ENCODE data around the gene COX4I1. TPM values are rescaled to one million over a fixed set of nuclear protein-coding genes. Genes with fewer than 3 reads are reported as not detected.

The COX4I1 gene
- total and polyA plus RNA-seq, 9 of the 15 experiments (the other 6 are each of a cell fraction or from before 2014, with no cell fraction given), result 651 to 2,356 (median 1,032) TPM

- 9% methylated on average over 22 of the region's 25 CpGs for WGBS (ENCODE audit: insufficient coverage, low coverage, missing lambda C conversion rate)
- CTCF ChIA-PET (ENCODE audit: low intra/inter-chr PET ratio), result no interaction called here
Observed at GRCh38 chr16:85755929-85756768, 43.3 kb upstream of the COX4I1 start.

More at GRCh38 chr16:85755929-85756768, 43.3 kb upstream of the COX4I1 start:
- H3K27ac ChIP-seq (ENCODE audit: extremely low read depth, low read depth, low read length), result no peak overlapping the region
- peaks cover 34% of the 10 kb centered on the region for H4K20me1 ChIP-seq (replicated peaks; ENCODE audit: control insufficient read depth, insufficient read depth, low read length)
- H3K4me3 ChIP-seq, result no peak overlapping the region
- H3K79me2 ChIP-seq (ENCODE audit: control insufficient read depth, insufficient read depth, low read length), result no peaks in the 10 kb centered on the region
- peaks cover 51 to 90% of the 10 kb centered on the region in 2 experiments for H3K27me3 ChIP-seq (ENCODE audit: control insufficient read depth in 2 of 2, insufficient read depth in 2 of 2, low read length in 2 of 2)
- H3K9ac ChIP-seq (ENCODE audit: insufficient read depth in 1 of 2, low read depth in 2 of 2, low read length in 2 of 2), result no peak overlapping the region
- BruUV-seq (replicated peaks), result no TSS peak
- no peak for ATAC-seq
- no peaks in the 10 kb centered on the region for H3K9me3 ChIP-seq (replicated peaks; ENCODE audit: control insufficient read depth, insufficient read depth, low read depth, low read length)
- no peaks in the 10 kb centered on the region for H3K36me3 ChIP-seq (ENCODE audit: control insufficient read depth, insufficient read depth, low read length)
- H2AFZ ChIP-seq (ENCODE audit: low read depth, low read length), result no peak overlapping the region
- peaks cover 0 to 25% of the 10 kb centered on the region in 2 experiments; a peak in 2 of 5 replicates for H3K4me1 ChIP-seq (replicated peaks in 1 of 2; ENCODE audit: control insufficient read depth in 2 of 2, insufficient read depth in 2 of 2, low read length in 2 of 2)
- TF ChIP-seq ILF3 (IDR thresholded peaks at IDR 0.05; ENCODE audit: borderline replicate concordance), result no peak
- no peak for TF ChIP-seq TBL1XR1 (IDR thresholded peaks at IDR 0.05; ENCODE audit: low read length in 2 of 2)
- TF ChIP-seq ZKSCAN3 (CRISPR knock-in tag; IDR thresholded peaks at IDR 0.05), result no peak
- TF ChIP-seq RCOR1 (IDR thresholded peaks at IDR 0.05; ENCODE audit: borderline replicate concordance in 1 of 2, low read depth in 2 of 2, low read length in 2 of 2), result no peak
- TF ChIP-seq EWSR1 (IDR thresholded peaks at IDR 0.05; ENCODE audit: borderline replicate concordance, low read depth, partially characterized antibody), result no peak
- TF ChIP-seq, protein P1, sequence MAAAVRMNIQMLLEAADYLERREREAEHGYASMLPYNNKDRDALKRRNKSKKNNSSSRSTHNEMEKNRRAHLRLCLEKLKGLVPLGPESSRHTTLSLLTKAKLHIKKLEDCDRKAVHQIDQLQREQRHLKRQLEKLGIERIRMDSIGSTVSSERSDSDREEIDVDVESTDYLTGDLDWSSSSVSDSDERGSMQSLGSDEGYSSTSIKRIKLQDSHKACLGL (CRISPR knock-in tag; IDR thresholded peaks at IDR 0.05; ENCODE audit: borderline replicate concordance, poor library complexity, severe bottlenecking), result no peak
- TF ChIP-seq PHB (CRISPR knock-in tag; IDR thresholded peaks at IDR 0.05), result no peak
- FAIRE-seq, result no peak
- DNase-seq (ENCODE audit: extremely low read depth in 1 of 4, low spot score in 3 of 4), result no peak
- in situ Hi-C loops (cut with MboI) (no loop called here), intact Hi-C loops (cut with micrococcal nuclease) (no loop called here)
- no peak overlapping the region for H3K4me2 ChIP-seq (ENCODE audit: insufficient read depth, low read length)
- H3K9me1 ChIP-seq (ENCODE audit: control insufficient read depth, insufficient read depth, low read length), result peaks cover 2% of the 10 kb centered on the region
- POLR2A ChIA-PET, result no interaction called here
